Hematopoietic multipotent progenitor cell treated with erythropoietin and hydrocortisone succinate and interleukin-3 and kit ligand, for 6 days (in vitro differentiated cells): ENCODE data around the gene LSP1.
"Not testable (repeated sequence)": the region's sequence is repeated elsewhere in the genome, so short reads cannot be mapped to it uniquely, and the experiment has no call there.

Experiments
- DNase-seq: peaks from one replicate; pipeline ENCODE4 v3.0.0-alpha.2; 2015

Gene LSP1

GRCh38 chr11:1852877-1853276, at the start of gene LSP1:
LSP1 (plus strand) TSS chr11:1853084; CDS start chr11:1853145, 61 bp downstream.
- DNase-seq = peak; percentile 63

GRCh38 chr11:1803246-1803645, 49.6 kb upstream of the LSP1 start:
- no peak for DNase-seq

- DNase-seq = not testable (repeated sequence)
These were observed 48.9 kb upstream of the LSP1 start for GRCh38 chr11:1803835-1804519.

GRCh38 chr11:1805525-1805924, 47.4 kb upstream of the LSP1 start:
- DNase-seq = no peak

GRCh38 chr11:1807264-1807995, 45.5 kb upstream of the LSP1 start:
- peak; percentile 50 for DNase-seq

- DNase-seq = no peak
These were observed 42.1 kb upstream of the LSP1 start for GRCh38 chr11:1810761-1811160.

- no peak for DNase-seq
These were observed 40.6 kb upstream of the LSP1 start for GRCh38 chr11:1812274-1812673.

- no peak for DNase-seq
These were observed 40.1 kb upstream of the LSP1 start for GRCh38 chr11:1812801-1813200.

GRCh38 chr11:1813356-1813755, 39.5 kb upstream of the LSP1 start:
- not testable (repeated sequence) for DNase-seq

- no peak for DNase-seq
These were observed 38.2 kb upstream of the LSP1 start for GRCh38 chr11:1814691-1815090.

GRCh38 chr11:1815311-1815710, 37.6 kb upstream of the LSP1 start:
- no peak for DNase-seq

- no peak for DNase-seq
These were observed 37.1 kb upstream of the LSP1 start for GRCh38 chr11:1815751-1816150.

- no peak for DNase-seq
These were observed 35.9 kb upstream of the LSP1 start for GRCh38 chr11:1817000-1817399.

- DNase-seq = no peak
These were observed 35.4 kb upstream of the LSP1 start for GRCh38 chr11:1817511-1817910.

- DNase-seq = no peak
These were observed 33.8 kb upstream of the LSP1 start for GRCh38 chr11:1819074-1819473.

GRCh38 chr11:1820463-1821325, 32.2 kb upstream of the LSP1 start:
- DNase-seq = no peak

GRCh38 chr11:1821562-1821961, 31.3 kb upstream of the LSP1 start:
- no peak for DNase-seq

GRCh38 chr11:1822648-1823375, 30.1 kb upstream of the LSP1 start:
- DNase-seq = no peak

GRCh38 chr11:1823376-1824220, 29.3 kb upstream of the LSP1 start:
- no peak for DNase-seq

- no peak for DNase-seq
These were observed 28.5 kb upstream of the LSP1 start for GRCh38 chr11:1824221-1825038.
